Neural cell (in vitro differentiated cells): ENCODE results near the gene HOXB6.

Experiments
- CTCF ChIP-seq: fragments of 450-650 bp; IDR thresholded peaks from 2 replicates; pipeline ENCODE4 v1.5.1; 2014; ENCODE audit warnings: antibody characterized with exemption, mild to moderate bottlenecking, moderate library complexity; ENCODE audit not compliant: poor library complexity, severe bottlenecking
- EZH2 ChIP-seq: fragments of 200-600, 300-800 bp; shearing (Covaris generic), sonication (generic); IDR thresholded peaks from 2 replicates; pipeline ENCODE4 v1.6.1; 2014; ENCODE audit warnings: antibody characterized with exemption, low read length, borderline replicate concordance, mild to moderate bottlenecking; ENCODE audit not compliant: insufficient read depth, poor library complexity, severe bottlenecking
- POLR2AphosphoS5 ChIP-seq: IDR thresholded peaks from 2 replicates; pipeline ENCODE4 v1.6.1; 2012

DNA sequence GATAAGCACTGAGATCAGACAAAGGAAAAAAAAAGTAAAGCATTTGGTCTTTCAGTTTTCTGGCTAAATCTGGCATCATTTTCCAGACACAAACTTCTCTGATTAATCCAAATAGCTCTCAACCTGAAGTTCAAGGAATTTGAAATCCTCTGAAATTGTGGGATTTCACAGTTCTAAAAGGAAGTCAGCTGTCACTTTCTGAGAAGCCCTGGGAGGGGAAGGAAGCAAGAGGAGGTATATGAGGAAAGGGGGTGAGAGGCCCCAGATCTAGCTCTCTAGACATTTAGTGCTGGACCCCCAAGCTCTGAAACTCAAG is 38.9 kb upstream of the HOXB6 start:
- TF ChIP-seq EZH2 (no peak), CTCF (no peak), POLR2AphosphoS5 (no peak)
